ENCODE results near the gene PRPSAP2. TPM values are rescaled to one million over a fixed set of nuclear protein-coding genes. Genes with fewer than 3 reads are reported as not detected.
A peak's percentile ranks its signal among the peaks of the same experiment; 100 is the strongest.

The PRPSAP2 gene
- total RNA-seq, 1 donor from 2014 or later, result 50.6 TPM

DNA sequence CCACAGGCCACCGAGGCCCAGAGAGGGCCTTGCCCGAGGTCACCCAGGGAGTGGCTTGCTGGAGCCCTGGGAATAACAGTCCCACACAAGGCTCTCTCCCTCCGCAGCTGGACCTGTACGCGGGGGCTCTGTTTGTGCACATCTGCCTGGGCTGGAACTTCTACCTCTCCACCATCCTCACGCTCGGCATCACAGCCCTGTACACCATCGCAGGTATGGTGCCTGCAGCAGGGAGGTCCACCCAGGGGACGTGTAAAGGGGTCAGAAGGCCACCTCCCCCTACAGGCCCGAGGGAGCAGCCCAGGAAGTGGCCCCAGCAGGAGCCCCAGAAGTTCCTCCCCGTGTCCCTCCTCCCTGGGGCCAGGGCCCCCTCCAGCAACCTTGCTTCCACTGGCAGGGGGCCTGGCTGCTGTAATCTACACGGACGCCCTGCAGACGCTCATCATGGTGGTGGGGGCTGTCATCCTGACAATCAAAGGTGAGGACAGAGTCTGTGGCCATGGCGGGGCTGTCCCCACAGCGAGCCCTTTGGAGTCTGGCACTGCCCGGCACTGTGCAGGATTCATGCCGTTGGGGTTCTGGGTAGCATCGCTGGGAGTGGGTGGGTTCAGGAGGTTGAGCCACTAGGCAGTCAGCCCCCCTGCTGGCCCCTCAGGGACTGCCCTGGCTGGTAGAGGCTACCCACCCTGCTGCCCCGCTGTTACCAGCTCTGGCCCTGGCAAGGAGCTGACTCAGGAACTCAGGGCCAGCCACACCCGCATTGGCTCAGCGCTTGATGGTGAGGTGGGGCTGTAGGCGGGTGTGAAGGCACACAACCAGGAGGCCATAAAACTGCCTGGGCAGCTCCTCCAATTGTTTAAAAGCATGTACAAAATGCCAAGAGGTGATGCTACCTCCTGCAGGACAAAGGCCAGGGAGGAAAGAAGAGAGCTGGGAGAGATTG is 111.3 kb downstream of the PRPSAP2 start:
- H3K9ac ChIP-seq (ENCODE audit: low read length), result no peak overlapping the region
- no peak for FAIRE-seq
- no peak overlapping the region for H3K27ac Mint-ChIP-seq (ENCODE audit: unreplicated experiment)

GRCh38 chr17:18970582-18971480 is 112.9 kb downstream of the PRPSAP2 start:
- FAIRE-seq, result no peak
- H3K9ac ChIP-seq (ENCODE audit: low read length), result no peak overlapping the region
- no peak overlapping the region for H3K27ac Mint-ChIP-seq (ENCODE audit: unreplicated experiment)

More for the DNA sequence above, 111.3 kb downstream of the PRPSAP2 start:
- Histone ChIP-seq H3K4me2 (ENCODE audit: low read length) (no peak overlapping the region), H3K27me3 (ENCODE audit: insufficient read depth, low read length) (no peaks in the 10 kb centered on the region), H3K27ac (ENCODE audit: low read depth, low read length) (no peak overlapping the region), H3K36me3 (ENCODE audit: insufficient read depth, low read length) (peaks cover 3% of the 10 kb centered on the region), H3K79me2 (ENCODE audit: insufficient read depth, low read length) (peaks cover 4% of the 10 kb centered on the region), H3K4me1 (ENCODE audit: insufficient read depth, low read length) (peaks cover 5% of the 10 kb centered on the region), H3K4me3 (ENCODE audit: insufficient read depth, low read depth, low read length) (no peak overlapping the region), H3K9me3 (ENCODE audit: insufficient read depth, low read depth, low read length) (no peaks in the 10 kb centered on the region), H4K20me1 (ENCODE audit: insufficient read depth, low read length) (peaks cover 9% of the 10 kb centered on the region), H2AFZ (ENCODE audit: low read depth, low read length) (no peak overlapping the region)
- Mint-ChIP-seq H3K36me3 (ENCODE audit: low read depth, unreplicated experiment) (peaks cover 1% of the 10 kb centered on the region), H3K4me1 (ENCODE audit: low read depth, unreplicated experiment) (peaks cover 4% of the 10 kb centered on the region), H3K9me3 (ENCODE audit: unreplicated experiment) (no peaks in the 10 kb centered on the region), H3K27me3 (ENCODE audit: low read depth, unreplicated experiment) (no peaks in the 10 kb centered on the region), H3K4me3 (ENCODE audit: unreplicated experiment) (no peak overlapping the region)
- DNase-seq (ENCODE audit: low read depth), result no peak
- TF ChIP-seq, protein P1, sequence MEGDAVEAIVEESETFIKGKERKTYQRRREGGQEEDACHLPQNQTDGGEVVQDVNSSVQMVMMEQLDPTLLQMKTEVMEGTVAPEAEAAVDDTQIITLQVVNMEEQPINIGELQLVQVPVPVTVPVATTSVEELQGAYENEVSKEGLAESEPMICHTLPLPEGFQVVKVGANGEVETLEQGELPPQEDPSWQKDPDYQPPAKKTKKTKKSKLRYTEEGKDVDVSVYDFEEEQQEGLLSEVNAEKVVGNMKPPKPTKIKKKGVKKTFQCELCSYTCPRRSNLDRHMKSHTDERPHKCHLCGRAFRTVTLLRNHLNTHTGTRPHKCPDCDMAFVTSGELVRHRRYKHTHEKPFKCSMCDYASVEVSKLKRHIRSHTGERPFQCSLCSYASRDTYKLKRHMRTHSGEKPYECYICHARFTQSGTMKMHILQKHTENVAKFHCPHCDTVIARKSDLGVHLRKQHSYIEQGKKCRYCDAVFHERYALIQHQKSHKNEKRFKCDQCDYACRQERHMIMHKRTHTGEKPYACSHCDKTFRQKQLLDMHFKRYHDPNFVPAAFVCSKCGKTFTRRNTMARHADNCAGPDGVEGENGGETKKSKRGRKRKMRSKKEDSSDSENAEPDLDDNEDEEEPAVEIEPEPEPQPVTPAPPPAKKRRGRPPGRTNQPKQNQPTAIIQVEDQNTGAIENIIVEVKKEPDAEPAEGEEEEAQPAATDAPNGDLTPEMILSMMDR (IDR thresholded peaks at IDR 0.05; ENCODE audit: insufficient read depth, low read depth, low read length), result no peak
- TF ChIP-seq EZH2 (IDR thresholded peaks at IDR 0.05; ENCODE audit: insufficient read depth, low read length), result no peak

More at GRCh38 chr17:18970582-18971480, 112.9 kb downstream of the PRPSAP2 start:
- no peaks in the 10 kb centered on the region for H3K27me3 Mint-ChIP-seq (ENCODE audit: low read depth, unreplicated experiment)
- H3K36me3 Mint-ChIP-seq (ENCODE audit: low read depth, unreplicated experiment), result peaks cover 3% of the 10 kb centered on the region
- H3K4me1 Mint-ChIP-seq (ENCODE audit: low read depth, unreplicated experiment), result peaks cover 4% of the 10 kb centered on the region
- Histone ChIP-seq H3K4me3 (ENCODE audit: insufficient read depth, low read depth, low read length) (no peak overlapping the region), H3K27ac (ENCODE audit: low read depth, low read length) (no peak overlapping the region), H3K36me3 (ENCODE audit: insufficient read depth, low read length) (peaks cover 7% of the 10 kb centered on the region), H3K4me2 (ENCODE audit: low read length) (no peak overlapping the region), H3K27me3 (ENCODE audit: insufficient read depth, low read length) (no peaks in the 10 kb centered on the region), H3K79me2 (ENCODE audit: insufficient read depth, low read length) (peaks cover 10% of the 10 kb centered on the region), H3K4me1 (ENCODE audit: insufficient read depth, low read length) (peaks cover 5% of the 10 kb centered on the region), H4K20me1 (ENCODE audit: insufficient read depth, low read length) (peaks cover 19% of the 10 kb centered on the region), H2AFZ (ENCODE audit: low read depth, low read length) (no peak overlapping the region), H3K9me3 (ENCODE audit: insufficient read depth, low read depth, low read length) (no peaks in the 10 kb centered on the region)
- no peak for TF ChIP-seq EZH2 (IDR thresholded peaks at IDR 0.05; ENCODE audit: insufficient read depth, low read length)
- TF ChIP-seq, protein P1 (IDR thresholded peaks at IDR 0.05; ENCODE audit: insufficient read depth, low read depth, low read length), result no peak
- H3K9me3 Mint-ChIP-seq (ENCODE audit: unreplicated experiment), result no peaks in the 10 kb centered on the region
- no peak for DNase-seq (ENCODE audit: low read depth)
- peak overlapping the region; percentile 34 for H3K4me3 Mint-ChIP-seq (ENCODE audit: unreplicated experiment)
